SK-N-SH treated with all-trans-retinoic acid at 6 μM for 48 hours (cell line): Measurements from ENCODE around the gene LEMD2.

Experiments
- CREB5 ChIP-seq: fragments of 250-450 bp; sonication (Bioruptor Pico); IDR thresholded peaks from 2 replicates; pipeline ENCODE4 v1.5.1; 2020; ENCODE audit warnings: low read depth, mild to moderate bottlenecking, moderate library complexity
- PATZ1 ChIP-seq: fragments of 250-450 bp; sonication (Bioruptor Pico); IDR thresholded peaks from 2 replicates; pipeline ENCODE4 v1.8.0; 2020; ENCODE audit warnings: mild to moderate bottlenecking, moderate library complexity, borderline replicate concordance
- POU6F1 ChIP-seq: fragments of 250-450 bp; sonication (Bioruptor Pico); IDR thresholded peaks from 2 replicates; pipeline ENCODE4 v1.8.0; 2021; ENCODE audit warnings: low read depth, mild to moderate bottlenecking, moderate library complexity, borderline replicate concordance

- TF ChIP-seq PATZ1 (CRISPR knock-in tag) (no peak), CREB5 (CRISPR knock-in tag) (no peak), POU6F1 (CRISPR knock-in tag) (no peak)
Observed at GRCh38 chr6:33751771-33752645, 36.9 kb downstream of the LEMD2 start.
